SK-N-SH (cell line): ENCODE results near the gene PPP1R12B.
"Not testable (repeated sequence)": the region's sequence is repeated elsewhere in the genome, so short reads cannot be mapped to it uniquely, and the experiment has no call there.

Source experiments
- CTCF ChIP-seq: fragments of 200-600 bp; sonication (generic); IDR thresholded peaks from 2 replicates; pipeline ENCODE4 v1.6.1; 2017; ENCODE audit warnings: antibody characterized with exemption, mild to moderate bottlenecking, moderate library complexity
- EP300 ChIP-seq, 2 experiments: IDR thresholded peaks; 2 replicates each; pipeline versions ENCODE4 v1.4.0 to v1.6.1; 2012; ENCODE audit warnings: borderline replicate concordance in 1 of 2, low read depth in 1 of 2, low read length in 1 of 2
- GABPA ChIP-seq: IDR thresholded peaks from 2 replicates; pipeline ENCODE4 v1.4.0; 2012; ENCODE audit warnings: low read depth, mild to moderate bottlenecking
- MAX ChIP-seq: IDR thresholded peaks from 2 replicates; pipeline ENCODE4 v1.4.0; 2012; ENCODE audit warnings: low read depth
- MEF2A ChIP-seq: IDR thresholded peaks from 2 replicates; pipeline ENCODE4 v1.4.0; 2012; ENCODE audit warnings: low read depth, borderline replicate concordance
- NRF1 ChIP-seq: IDR thresholded peaks from 2 replicates; pipeline ENCODE4 v1.6.1; 2012; ENCODE audit warnings: low read depth, mild to moderate bottlenecking, low read length
- PBX3 ChIP-seq: IDR thresholded peaks from 2 replicates; pipeline ENCODE4; 2012
- POLR2AphosphoS5 ChIP-seq: IDR thresholded peaks from 2 replicates; pipeline ENCODE4 v1.6.1; 2012; ENCODE audit warnings: low read depth, low read length
- SMC3 ChIP-seq: IDR thresholded peaks from 2 replicates; pipeline ENCODE4 v1.6.1; 2012; ENCODE audit warnings: low read depth, low read length, improper control_type of control experiment

- TF ChIP-seq GABPA; EP300 (IDR thresholded peaks at IDR 0.05; ENCODE audit: borderline replicate concordance in 1 of 2, low read depth in 1 of 2, low read length in 1 of 2); MEF2A; MAX; SMC3; CTCF; POLR2AphosphoS5; NRF1; PBX3: not testable (repeated sequence)
These were observed 99.6 kb downstream of the PPP1R12B start for GRCh38 chr1:202448140-202448539.
